ES-I3 (cell line): ENCODE measurements around the gene STK40.

Experiments
- H3K36me3 ChIP-seq: 2 replicates; pipeline ENCODE4 v1.6.1; 2013; ENCODE audit warnings: mild to moderate bottlenecking, low read length, control low read depth, moderate library complexity; ENCODE audit not compliant: insufficient read depth
- H3K4me1 ChIP-seq: 2 replicates; pipeline ENCODE4 v1.6.1; 2013; ENCODE audit warnings: mild to moderate bottlenecking, control low read depth, low read length; ENCODE audit not compliant: insufficient read depth
- H3K9ac ChIP-seq: 2 replicates; pipeline ENCODE4 v1.6.1; 2013; ENCODE audit warnings: low read depth, mild to moderate bottlenecking, low read length, moderate library complexity
- H3K9me3 ChIP-seq: 2 replicates; pipeline ENCODE4 v1.6.1; 2013; ENCODE audit warnings: mild to moderate bottlenecking, low read length, moderate library complexity; ENCODE audit not compliant: control insufficient read depth, insufficient read depth

The STK40 gene

GRCh38 chr1:36295390-36295789, 90.3 kb downstream of the STK40 start:
- no peak overlapping the region for H3K9ac ChIP-seq
- no peaks in the 10 kb centered on the region for H3K9me3 ChIP-seq
- no peaks in the 10 kb centered on the region for H3K4me1 ChIP-seq
- H3K36me3 ChIP-seq, result peaks cover 64% of the 10 kb centered on the region
